Activated CD4-positive, alpha-beta memory T cell treated with anti-CD3 and anti-CD28 coated beads for 36 hours (primary cell): Measurements from ENCODE around the gene CCDC91. TPM values are rescaled to one million over a fixed set of nuclear protein-coding genes. Genes with fewer than 3 reads are reported as not detected.

Experiments
- CTCF ChIA-PET: fragments of 350-600 bp; sonication (Branson Sonifier 250); formaldehyde crosslinking; loops from one replicate; lab custom pipeline; 2021; ENCODE audit warnings: antibody characterized with exemption, inconsistent platforms; lab: Charles Lee
- POLR2A ChIA-PET: fragments of 350-600 bp; sonication (Branson Sonifier 250); formaldehyde crosslinking; loops from one replicate; lab custom pipeline; 2021; ENCODE audit warnings: antibody characterized with exemption; lab: Charles Lee
- DNase-seq: peaks from one replicate; pipeline ENCODE4 v3.0.0-alpha.2; 2020
- H3K27ac Mint-ChIP-seq: one replicate; pipeline ENCODE4 v1.8.0; 2021; ENCODE audit warnings: mixed read lengths
- H3K27me3 Mint-ChIP-seq: one replicate; pipeline ENCODE4 v1.8.0; 2021; ENCODE audit warnings: mixed read lengths
- H3K36me3 Mint-ChIP-seq: one replicate; pipeline ENCODE4 v1.8.0; 2021; ENCODE audit warnings: mixed read lengths
- H3K4me1 Mint-ChIP-seq: one replicate; pipeline ENCODE4 v1.8.0; 2021; ENCODE audit warnings: low read depth, mixed read lengths
- H3K4me3 Mint-ChIP-seq: one replicate; pipeline ENCODE4 v1.8.0; 2021; ENCODE audit warnings: mild to moderate bottlenecking, mixed read lengths
- H3K9me3 Mint-ChIP-seq: one replicate; pipeline ENCODE4 v1.8.0; 2021; ENCODE audit warnings: mixed read lengths
- intact Hi-C: fragments of 100-400 bp; cut with micrococcal nuclease; formaldehyde crosslinking; loops from one replicate; pipeline ENCODE4 v1.15.1; 2023
- total RNA-seq, 2 experiments: library from RNA; stranded (reverse); gene quantifications; one replicate each; pipeline ENCODE4 v1.2.3, GENCODE V29; 2021

Gene CCDC91
- total RNA-seq, 2 experiments from 2014 or later = 16.5 to 19.7 TPM

DNA sequence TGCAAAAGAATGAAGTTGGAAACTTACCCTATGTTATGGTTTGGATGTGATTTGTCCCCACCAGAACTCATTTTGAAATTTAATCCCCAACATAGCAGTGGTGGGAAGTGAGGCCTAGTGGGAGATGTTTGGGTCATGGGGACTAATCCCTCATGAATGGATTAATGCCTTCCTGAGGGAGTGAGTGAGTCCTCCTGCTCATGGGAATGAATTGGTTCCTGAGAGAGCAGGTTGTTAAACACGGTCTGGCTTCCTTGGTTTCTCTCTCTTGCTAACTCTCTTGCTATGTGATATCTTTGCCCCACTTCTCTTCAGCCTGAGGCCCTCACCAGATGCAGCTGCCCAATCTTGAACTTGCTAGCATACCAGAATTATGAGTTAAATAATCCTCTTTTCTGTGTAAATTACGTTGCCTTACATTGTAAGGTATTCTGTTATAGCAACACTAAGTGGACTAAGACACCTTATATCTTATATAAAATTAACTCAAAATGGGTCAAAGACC lies 22.2 kb upstream of the CCDC91 start:
- Mint-ChIP-seq H3K9me3 (peaks cover 3% of the 10 kb centered on the region), H3K27me3 (no peaks in the 10 kb centered on the region), H3K27ac (no peak overlapping the region), H3K4me1 (peaks cover 6% of the 10 kb centered on the region), H3K36me3 (no peaks in the 10 kb centered on the region), H3K4me3 (no peak overlapping the region)
- intact Hi-C loops = no loop called here
- ChIA-PET CTCF (no interaction called here), POLR2A (no interaction called here)
- no peak for DNase-seq

DNA sequence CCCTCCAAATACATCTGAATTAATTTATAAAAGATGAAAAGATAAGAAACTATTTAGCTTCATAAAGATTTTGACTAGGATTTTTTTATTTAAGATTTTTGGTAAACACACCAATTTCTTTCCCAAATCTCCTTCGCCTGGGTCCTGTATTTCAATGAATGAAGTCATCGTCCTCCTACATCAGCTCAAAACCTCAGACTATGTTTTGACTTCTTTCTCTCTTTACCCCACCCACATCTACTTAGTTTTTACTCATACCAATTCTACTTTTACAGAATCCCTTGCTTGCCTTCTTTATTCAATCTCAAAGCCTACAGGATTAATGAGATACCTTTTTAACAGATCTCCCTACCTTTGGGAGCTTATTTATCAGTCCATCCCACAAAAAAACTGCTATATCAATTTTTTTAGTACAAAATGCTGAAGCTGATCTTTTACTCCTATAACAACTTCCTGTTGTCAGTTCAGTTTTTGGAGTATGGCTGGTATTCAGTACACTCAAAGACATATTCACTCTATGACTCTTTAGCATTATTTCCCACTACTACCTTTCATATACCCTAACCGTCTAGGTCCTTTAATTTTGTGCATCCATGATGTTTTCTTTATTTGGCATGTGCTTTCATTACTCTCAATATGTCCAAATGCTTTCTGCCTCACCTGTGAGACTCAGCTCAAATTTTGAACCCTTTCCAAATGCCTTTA lies 18.7 kb upstream of the CCDC91 start:
- H3K27ac Mint-ChIP-seq = no peak overlapping the region
- intact Hi-C loops = loop anchor here (1.0 to 10.0 kb wide), 3 partner anchors 34 to 197 kb away; partner anchors contain the start of gene PTHLH
- H3K27me3 Mint-ChIP-seq = no peaks in the 10 kb centered on the region
- H3K4me3 Mint-ChIP-seq = no peak overlapping the region
- ChIA-PET POLR2A (interaction anchor here (1.2 kb wide), 1 partner anchor 20 kb away, joined by 7 read pairs; no protein-coding TSS in a partner anchor), CTCF (interaction anchor here (1.2 kb wide), 1 partner anchor 350 kb away, joined by 3 read pairs; no protein-coding TSS in a partner anchor)
- H3K4me1 Mint-ChIP-seq = peaks cover 6% of the 10 kb centered on the region
- DNase-seq = no peak
- H3K36me3 Mint-ChIP-seq = no peaks in the 10 kb centered on the region
- peaks cover 3% of the 10 kb centered on the region for H3K9me3 Mint-ChIP-seq

DNA sequence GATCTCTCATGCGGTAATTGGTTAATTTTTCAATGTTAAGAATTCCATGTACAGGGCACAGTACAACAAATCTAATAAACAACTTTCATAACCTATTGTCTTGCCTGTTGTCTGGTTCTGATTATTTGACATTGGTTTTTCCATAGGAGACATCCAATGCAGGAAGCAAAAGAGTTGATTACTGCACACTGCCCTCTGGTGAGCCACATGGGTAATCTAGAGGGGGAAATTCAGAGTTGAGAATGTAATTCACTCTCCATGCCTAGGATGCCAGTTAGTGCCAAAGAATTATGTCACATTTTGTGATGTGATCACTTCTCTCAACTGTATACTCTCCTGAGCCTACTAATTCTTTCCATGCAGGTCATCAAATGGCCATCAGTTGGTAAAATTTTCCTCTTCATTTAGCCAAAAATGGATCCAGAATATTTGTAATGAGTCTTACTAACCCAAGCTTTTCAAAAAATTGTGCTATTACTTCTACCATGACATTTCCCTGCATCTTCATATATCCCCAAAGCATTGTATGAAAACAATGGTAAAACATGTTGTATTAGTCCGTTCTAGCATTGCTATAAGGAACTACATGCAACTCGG lies 17.7 kb upstream of the CCDC91 start:
- CTCF ChIA-PET = interaction anchor here (1.3 kb wide), 1 partner anchor 202 kb away, joined by 3 read pairs; no protein-coding TSS in a partner anchor
- no peak for DNase-seq
- H3K27me3 Mint-ChIP-seq = no peaks in the 10 kb centered on the region

DNA sequence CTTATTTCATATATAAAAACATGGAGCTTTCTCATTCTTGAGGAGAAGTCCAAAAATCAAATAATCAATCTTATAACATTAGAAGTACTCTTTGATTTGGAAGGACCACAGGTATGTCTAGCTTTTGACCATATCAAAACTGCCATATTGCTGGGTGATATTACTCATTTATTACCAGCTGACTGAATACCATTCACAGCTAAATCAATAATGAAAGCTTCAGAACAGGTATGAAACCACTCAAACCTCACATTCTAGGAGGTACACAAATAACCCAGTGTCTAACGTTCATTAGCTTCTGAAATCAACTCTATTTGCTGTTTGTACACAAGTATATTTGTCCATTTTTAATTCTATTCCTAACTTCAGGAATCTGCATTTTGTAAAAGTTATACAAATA lies 16.8 kb upstream of the CCDC91 start:
- H3K27me3 Mint-ChIP-seq = no peaks in the 10 kb centered on the region
- no peak overlapping the region for H3K4me3 Mint-ChIP-seq
- POLR2A ChIA-PET = no interaction called here
- no peaks in the 10 kb centered on the region for H3K36me3 Mint-ChIP-seq
- H3K9me3 Mint-ChIP-seq = peaks cover 3% of the 10 kb centered on the region
- H3K4me1 Mint-ChIP-seq = peaks cover 6% of the 10 kb centered on the region
- CTCF ChIA-PET = interaction anchor here (0.6 to 1.3 kb wide), 3 partner anchors 18 to 203 kb away, joined by 3 read pairs; no protein-coding TSS in a partner anchor
- H3K27ac Mint-ChIP-seq = no peak overlapping the region
- intact Hi-C loops = loop anchor here (5.0 to 10.0 kb wide), 2 partner anchors 36 to 199 kb away; partner anchors contain the start of gene PTHLH
- DNase-seq = no peak

More for the DNA sequence above, 17.7 kb upstream of the CCDC91 start:
- peaks cover 3% of the 10 kb centered on the region for H3K9me3 Mint-ChIP-seq
- peaks cover 6% of the 10 kb centered on the region for H3K4me1 Mint-ChIP-seq
- H3K27ac Mint-ChIP-seq = no peak overlapping the region
- no peaks in the 10 kb centered on the region for H3K36me3 Mint-ChIP-seq
- POLR2A ChIA-PET = no interaction called here
- H3K4me3 Mint-ChIP-seq = no peak overlapping the region
- intact Hi-C loops = loop anchor here (5.0 to 10.0 kb wide), 2 partner anchors 35 to 198 kb away; partner anchors contain the start of gene PTHLH

DNA sequence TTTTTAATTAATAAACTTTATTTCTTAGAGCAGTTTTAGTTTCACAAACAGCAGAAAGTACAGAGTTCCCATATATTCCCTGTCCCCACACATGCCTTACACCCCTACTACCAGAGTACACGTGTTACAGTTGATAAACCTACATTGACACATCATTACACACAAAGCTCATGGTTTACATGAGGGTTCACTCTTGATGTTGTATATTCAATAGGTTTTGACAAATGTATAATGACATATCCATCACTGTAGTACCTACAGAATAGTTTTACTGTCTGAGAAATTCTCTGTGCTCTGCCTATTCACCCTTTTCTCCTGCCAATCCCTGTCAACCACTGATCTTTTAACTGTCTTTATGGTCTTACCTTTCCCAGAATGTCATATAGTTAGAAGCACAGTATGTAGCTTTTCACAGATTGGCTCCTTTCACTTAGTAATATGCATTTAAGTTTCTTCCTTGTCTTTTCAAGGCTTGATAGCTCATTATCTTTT lies 15.1 kb upstream of the CCDC91 start:
- Mint-ChIP-seq H3K4me3 (no peak overlapping the region), H3K36me3 (no peaks in the 10 kb centered on the region), H3K4me1 (peaks cover 6% of the 10 kb centered on the region), H3K27me3 (no peaks in the 10 kb centered on the region), H3K27ac (no peak overlapping the region), H3K9me3 (peaks cover 3% of the 10 kb centered on the region)
- intact Hi-C loops = loop anchor here (10.0 kb wide), 1 partner anchor 200 kb away; the partner anchor contains the start of gene PTHLH
- ChIA-PET CTCF (no interaction called here), POLR2A (no interaction called here)
- no peak for DNase-seq

DNA sequence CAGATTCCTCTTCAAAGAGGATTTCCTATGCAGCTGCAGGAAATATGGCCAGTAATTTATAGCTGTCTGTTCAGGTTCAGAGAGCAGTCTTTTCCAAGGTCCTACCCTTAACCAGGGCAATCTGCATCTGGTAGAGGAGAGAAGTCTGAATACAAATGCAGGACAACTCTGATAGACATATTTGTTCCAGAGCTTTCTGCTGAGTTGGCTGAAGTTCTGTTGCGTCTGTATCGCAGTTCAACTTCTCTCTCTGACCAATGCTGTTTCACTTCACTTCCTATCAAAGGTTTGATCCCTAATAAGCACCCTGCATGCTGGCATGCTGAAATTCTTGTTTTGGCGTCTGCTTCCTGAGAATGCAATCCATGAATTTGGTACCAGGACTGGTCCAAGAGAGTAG lies 14.0 kb upstream of the CCDC91 start:
- CTCF ChIA-PET = interaction anchor here (0.6 kb wide), 1 partner anchor 1296 kb away, joined by 3 read pairs; no protein-coding TSS in a partner anchor
- intact Hi-C loops = loop anchor here (10.0 kb wide), 1 partner anchor 201 kb away; the partner anchor contains the start of gene PTHLH
- no peak overlapping the region for H3K27ac Mint-ChIP-seq
- no peak overlapping the region for H3K4me3 Mint-ChIP-seq
- H3K9me3 Mint-ChIP-seq = peaks cover 3% of the 10 kb centered on the region
- peaks cover 6% of the 10 kb centered on the region for H3K4me1 Mint-ChIP-seq
- DNase-seq = no peak
- POLR2A ChIA-PET = no interaction called here
- no peaks in the 10 kb centered on the region for H3K36me3 Mint-ChIP-seq
- no peaks in the 10 kb centered on the region for H3K27me3 Mint-ChIP-seq

DNA sequence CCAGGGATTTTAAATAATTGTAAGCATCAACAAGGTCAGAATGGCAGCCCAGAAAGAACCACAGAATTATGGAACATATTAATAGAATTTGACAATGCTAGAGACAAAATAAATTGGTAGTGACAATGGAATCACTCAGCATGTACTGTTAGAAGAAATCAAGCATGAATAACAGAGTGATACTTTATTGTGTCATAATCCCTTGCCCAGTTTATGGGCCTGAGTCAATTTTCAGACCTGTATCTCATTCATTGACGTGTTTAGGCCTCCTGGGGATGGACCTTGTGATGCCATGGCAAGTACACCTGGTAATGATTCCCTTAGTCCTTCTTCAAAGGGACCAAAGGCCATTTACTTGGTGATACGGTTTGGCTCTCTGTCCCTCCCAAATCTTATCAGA lies 12.8 kb upstream of the CCDC91 start:
- ChIA-PET CTCF (no interaction called here), POLR2A (no interaction called here)
- intact Hi-C loops = loop anchor here (10.0 kb wide), 1 partner anchor 203 kb away; the partner anchor contains the start of gene PTHLH
- no peak for DNase-seq
- Mint-ChIP-seq H3K4me3 (no peak overlapping the region), H3K27me3 (peaks cover 2% of the 10 kb centered on the region), H3K4me1 (no peaks in the 10 kb centered on the region), H3K36me3 (no peaks in the 10 kb centered on the region), H3K27ac (no peak overlapping the region), H3K9me3 (peaks cover 3% of the 10 kb centered on the region)

DNA sequence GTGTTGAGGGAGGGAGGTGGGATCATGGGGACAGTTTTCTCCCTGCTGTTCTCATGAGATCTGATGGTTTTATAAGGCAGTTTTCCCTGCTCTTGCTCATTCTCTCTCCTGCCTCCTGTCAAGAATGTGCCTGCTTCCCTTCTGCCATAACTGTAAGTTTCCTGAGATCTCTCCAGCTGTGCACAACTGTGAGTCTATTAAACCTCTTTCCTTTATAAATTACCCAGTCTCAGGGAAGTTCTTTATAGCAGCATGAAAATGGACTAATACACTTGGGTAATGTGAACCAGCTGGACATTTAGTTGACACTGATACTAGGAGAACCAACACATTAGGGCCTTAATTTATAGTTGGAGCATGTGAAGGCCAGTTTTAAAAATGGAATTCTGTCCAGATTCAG lies 12.4 kb upstream of the CCDC91 start:
- Mint-ChIP-seq H3K27ac (no peak overlapping the region), H3K4me3 (no peak overlapping the region), H3K27me3 (peaks cover 2% of the 10 kb centered on the region), H3K36me3 (no peaks in the 10 kb centered on the region), H3K9me3 (peaks cover under 1% of the 10 kb centered on the region), H3K4me1 (no peaks in the 10 kb centered on the region)
- no peak for DNase-seq
- POLR2A ChIA-PET = no interaction called here
- CTCF ChIA-PET = no interaction called here
- intact Hi-C loops = loop anchor here (10.0 kb wide), 1 partner anchor 203 kb away; the partner anchor contains the start of gene PTHLH

DNA sequence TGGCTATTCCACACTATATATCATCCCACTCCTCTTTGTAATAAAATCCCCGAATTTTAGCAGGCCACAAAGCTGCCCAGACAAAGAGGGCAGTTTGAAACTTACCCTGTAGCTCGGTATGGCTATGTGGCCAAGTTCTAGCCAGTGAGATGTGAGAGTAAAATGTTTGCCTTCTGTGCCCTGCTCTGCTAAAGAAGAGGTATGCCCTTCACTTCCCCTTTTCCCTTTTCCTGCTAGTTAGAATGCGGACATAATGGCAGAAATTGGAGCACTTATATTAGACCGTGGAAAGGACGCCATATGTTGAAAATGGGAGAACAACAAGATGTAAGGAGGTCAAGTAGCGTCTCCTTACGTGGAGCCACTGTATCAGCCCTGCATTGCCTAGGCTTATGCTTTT lies 11.5 kb upstream of the CCDC91 start:
- intact Hi-C loops = loop anchor here (10.0 kb wide), 1 partner anchor 204 kb away; the partner anchor contains the start of gene PTHLH
- ChIA-PET CTCF (no interaction called here), POLR2A (no interaction called here)
- Mint-ChIP-seq H3K27me3 (peaks cover 2% of the 10 kb centered on the region), H3K36me3 (no peaks in the 10 kb centered on the region), H3K27ac (no peak overlapping the region), H3K9me3 (no peaks in the 10 kb centered on the region), H3K4me3 (no peak overlapping the region), H3K4me1 (no peaks in the 10 kb centered on the region)
- DNase-seq = no peak

DNA sequence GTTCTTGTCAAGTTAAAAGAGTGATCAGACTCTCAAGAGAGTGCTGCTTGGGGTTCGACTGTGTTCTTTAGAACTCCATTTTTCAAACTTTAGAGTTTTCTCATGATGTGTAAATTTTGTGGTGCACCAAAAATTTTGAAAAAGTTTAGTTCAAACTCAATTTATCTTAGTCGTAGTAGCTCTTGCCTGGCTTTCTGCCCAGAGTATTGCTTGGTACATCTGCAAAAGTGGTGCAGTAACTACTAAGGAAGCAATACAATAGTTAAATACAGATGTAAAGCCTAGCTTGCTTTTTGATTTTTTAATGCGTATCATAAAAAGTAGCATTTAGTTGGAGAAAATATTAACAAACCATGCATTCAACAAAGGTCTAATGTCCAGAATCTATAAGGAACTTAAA lies 9.5 kb upstream of the CCDC91 start:
- ChIA-PET CTCF (no interaction called here), POLR2A (no interaction called here)
- no peak overlapping the region for H3K4me3 Mint-ChIP-seq
- H3K4me1 Mint-ChIP-seq = no peaks in the 10 kb centered on the region
- no peaks in the 10 kb centered on the region for H3K9me3 Mint-ChIP-seq
- intact Hi-C loops = no loop called here
- H3K27me3 Mint-ChIP-seq = peaks cover 2% of the 10 kb centered on the region
- no peak for DNase-seq
- no peaks in the 10 kb centered on the region for H3K36me3 Mint-ChIP-seq
- H3K27ac Mint-ChIP-seq = no peak overlapping the region

DNA sequence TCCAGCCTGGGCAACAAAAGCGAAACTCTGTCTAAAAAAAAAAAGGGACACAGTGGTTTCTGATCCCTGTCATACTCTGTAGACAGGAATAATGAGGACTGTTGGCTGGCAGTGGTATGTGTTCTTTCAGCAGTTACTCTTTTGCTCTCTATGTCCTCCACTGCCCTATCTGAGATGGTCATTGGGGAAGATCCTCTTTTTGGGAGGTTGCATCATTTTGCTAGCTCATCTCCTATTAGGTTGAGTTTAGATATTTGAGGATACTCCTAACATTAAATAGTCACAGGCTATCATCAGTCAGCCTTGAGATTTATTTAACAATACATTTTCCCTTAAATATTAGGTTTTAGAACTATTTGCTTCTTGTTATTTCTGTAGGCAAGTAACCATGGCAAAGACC lies 5.9 kb upstream of the CCDC91 start:
- Mint-ChIP-seq H3K4me1 (peaks cover 19% of the 10 kb centered on the region), H3K4me3 (no peak overlapping the region), H3K27me3 (peaks cover 2% of the 10 kb centered on the region), H3K36me3 (no peaks in the 10 kb centered on the region), H3K9me3 (no peaks in the 10 kb centered on the region), H3K27ac (no peak overlapping the region)
- CTCF ChIA-PET = no interaction called here
- intact Hi-C loops = no loop called here
- POLR2A ChIA-PET = no interaction called here
- no peak for DNase-seq

DNA sequence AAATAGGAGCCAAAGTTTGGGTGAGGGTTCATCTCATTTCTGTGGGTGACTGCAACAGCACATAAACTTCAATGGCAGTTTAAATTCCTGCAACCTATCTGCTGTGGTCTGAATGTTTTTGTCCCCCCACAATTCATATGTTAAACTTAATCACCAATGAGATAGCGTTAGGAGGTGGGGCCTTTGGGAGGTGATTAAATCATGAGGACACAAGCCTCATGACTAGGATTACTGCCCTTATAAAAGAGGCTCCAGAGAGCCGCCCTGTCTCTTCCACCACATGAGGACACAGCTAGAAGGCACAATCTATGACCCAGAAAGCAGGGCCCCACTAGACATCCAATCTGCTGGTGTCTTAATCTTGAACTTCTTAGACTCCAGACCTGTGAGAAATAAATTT lies 3.8 kb upstream of the CCDC91 start:
- POLR2A ChIA-PET = no interaction called here
- no peak overlapping the region for H3K4me3 Mint-ChIP-seq
- CTCF ChIA-PET = no interaction called here
- H3K4me1 Mint-ChIP-seq = peaks cover 34% of the 10 kb centered on the region
- H3K36me3 Mint-ChIP-seq = peaks cover 6% of the 10 kb centered on the region
- no peaks in the 10 kb centered on the region for H3K9me3 Mint-ChIP-seq
- H3K27ac Mint-ChIP-seq = no peak overlapping the region
- peaks cover 2% of the 10 kb centered on the region for H3K27me3 Mint-ChIP-seq
- DNase-seq = no peak
- intact Hi-C loops = no loop called here
